ENCODE results near the gene HEATR5B. TPM values are rescaled to one million over a fixed set of nuclear protein-coding genes. Genes with fewer than 3 reads are reported as not detected.

The HEATR5B gene
- total RNA-seq (ENCODE audit: unreplicated experiment) = 26.3 TPM
- long read RNA-seq, partial matches to known transcripts = 0 of 2 reads
- long read RNA-seq, other reads (novel, unspliced or antisense) = 2 of 2 reads

DNA sequence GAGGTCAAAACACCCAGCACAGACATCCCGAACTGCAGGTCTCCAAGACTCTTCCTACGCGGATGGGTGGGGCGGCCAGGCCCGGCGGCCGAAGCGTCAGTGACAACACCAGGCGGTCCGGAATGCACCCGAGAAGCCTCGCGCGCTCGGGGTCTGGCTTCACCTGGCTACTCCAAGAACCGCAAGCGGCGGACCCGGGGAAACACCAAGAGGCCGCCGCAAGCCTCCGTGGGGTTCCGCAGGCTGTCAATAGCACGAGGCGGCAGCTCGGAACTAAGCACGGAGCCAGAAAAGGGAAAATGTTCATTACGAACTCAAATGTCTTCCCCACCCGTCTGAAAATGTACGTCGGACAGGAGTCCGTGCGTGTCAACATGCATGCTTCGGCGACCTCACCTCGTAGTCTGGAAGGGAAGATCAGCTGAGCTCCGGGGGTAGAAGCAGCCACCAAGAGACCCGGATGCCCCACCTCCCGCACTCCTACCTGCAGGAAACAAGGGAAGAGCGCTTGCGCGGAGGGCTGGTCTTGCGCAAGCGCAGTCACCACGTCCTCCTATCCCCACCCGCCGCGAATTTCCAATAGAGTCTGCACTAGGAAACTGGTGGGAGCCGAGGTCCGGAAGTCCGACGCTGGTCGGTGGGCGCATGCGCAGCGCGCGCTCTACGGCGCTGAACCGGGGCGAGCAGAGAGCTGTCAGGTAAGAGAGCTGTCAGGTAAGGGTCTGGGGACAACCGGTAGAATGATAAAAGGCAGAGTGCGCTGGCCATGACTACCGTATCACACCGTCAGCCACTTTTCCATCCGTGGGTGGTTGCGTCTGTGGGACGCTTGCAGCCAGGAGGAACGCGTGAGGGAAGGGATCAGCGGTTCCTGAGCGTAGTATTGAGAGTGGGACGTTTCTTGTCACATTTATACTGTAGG, at the start of gene HEATR5B, which contains the start of gene GPATCH11:
HEATR5B (minus strand) TSS at position 500 of the 922 bp plus-strand sequence. CDS start 958 bp downstream, outside the sequence.
GPATCH11 (plus strand) TSS at position 646 of the 922 bp plus-strand sequence. CDS start 3,864 bp downstream, outside the sequence.
- peak; percentile 93 for DNase-seq (ENCODE audit: low spot score)
- Mint-ChIP-seq H3K36me3 (ENCODE audit: low read depth, unreplicated experiment) (peaks cover 34% of the 10 kb centered on the region), H3K9me3 (ENCODE audit: unreplicated experiment) (no peaks in the 10 kb centered on the region), H3K27ac (ENCODE audit: unreplicated experiment) (no peak within 1 kb of the TSS), H3K4me1 (ENCODE audit: unreplicated experiment) (peaks cover 6% of the 10 kb centered on the region), H3K27me3 (ENCODE audit: unreplicated experiment) (peaks cover 5% of the 10 kb centered on the region), H3K4me3 (ENCODE audit: unreplicated experiment) (no peak within 1 kb of the TSS)
- TF ChIP-seq, protein P1, sequence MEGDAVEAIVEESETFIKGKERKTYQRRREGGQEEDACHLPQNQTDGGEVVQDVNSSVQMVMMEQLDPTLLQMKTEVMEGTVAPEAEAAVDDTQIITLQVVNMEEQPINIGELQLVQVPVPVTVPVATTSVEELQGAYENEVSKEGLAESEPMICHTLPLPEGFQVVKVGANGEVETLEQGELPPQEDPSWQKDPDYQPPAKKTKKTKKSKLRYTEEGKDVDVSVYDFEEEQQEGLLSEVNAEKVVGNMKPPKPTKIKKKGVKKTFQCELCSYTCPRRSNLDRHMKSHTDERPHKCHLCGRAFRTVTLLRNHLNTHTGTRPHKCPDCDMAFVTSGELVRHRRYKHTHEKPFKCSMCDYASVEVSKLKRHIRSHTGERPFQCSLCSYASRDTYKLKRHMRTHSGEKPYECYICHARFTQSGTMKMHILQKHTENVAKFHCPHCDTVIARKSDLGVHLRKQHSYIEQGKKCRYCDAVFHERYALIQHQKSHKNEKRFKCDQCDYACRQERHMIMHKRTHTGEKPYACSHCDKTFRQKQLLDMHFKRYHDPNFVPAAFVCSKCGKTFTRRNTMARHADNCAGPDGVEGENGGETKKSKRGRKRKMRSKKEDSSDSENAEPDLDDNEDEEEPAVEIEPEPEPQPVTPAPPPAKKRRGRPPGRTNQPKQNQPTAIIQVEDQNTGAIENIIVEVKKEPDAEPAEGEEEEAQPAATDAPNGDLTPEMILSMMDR (IDR thresholded peaks at IDR 0.05; ENCODE audit: unreplicated experiment) = no peak

DNA sequence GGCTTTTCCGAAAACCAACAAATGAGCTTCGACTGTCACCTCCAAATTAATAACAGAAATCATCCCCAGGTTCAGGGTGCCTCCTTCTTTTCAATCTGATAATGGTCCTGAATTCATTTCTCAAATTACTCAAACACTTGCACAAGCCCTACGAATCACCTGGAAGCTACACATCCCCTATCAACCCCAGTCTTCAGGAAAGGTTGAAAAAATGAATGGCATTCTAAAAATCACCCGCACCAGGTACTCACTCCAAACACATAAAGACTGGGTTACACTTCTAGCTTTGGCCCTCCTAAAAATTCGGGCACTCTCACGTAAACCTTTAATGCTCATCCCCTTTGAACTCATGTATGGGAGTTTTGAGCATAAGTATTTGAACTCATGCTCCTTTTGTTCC, 48.7 kb upstream of the HEATR5B start:
- H3K27ac Mint-ChIP-seq (ENCODE audit: unreplicated experiment) = no peak overlapping the region
- DNase-seq (ENCODE audit: low spot score) = no peak
- peaks cover 51% of the 10 kb centered on the region for H3K36me3 Mint-ChIP-seq (ENCODE audit: low read depth, unreplicated experiment)
- no peak overlapping the region for H3K4me3 Mint-ChIP-seq (ENCODE audit: unreplicated experiment)
- no peaks in the 10 kb centered on the region for H3K9me3 Mint-ChIP-seq (ENCODE audit: unreplicated experiment)
- H3K4me1 Mint-ChIP-seq (ENCODE audit: unreplicated experiment) = no peaks in the 10 kb centered on the region
- TF ChIP-seq, protein P1 (IDR thresholded peaks at IDR 0.05; ENCODE audit: unreplicated experiment) = no peak
- no peaks in the 10 kb centered on the region for H3K27me3 Mint-ChIP-seq (ENCODE audit: unreplicated experiment)

DNA sequence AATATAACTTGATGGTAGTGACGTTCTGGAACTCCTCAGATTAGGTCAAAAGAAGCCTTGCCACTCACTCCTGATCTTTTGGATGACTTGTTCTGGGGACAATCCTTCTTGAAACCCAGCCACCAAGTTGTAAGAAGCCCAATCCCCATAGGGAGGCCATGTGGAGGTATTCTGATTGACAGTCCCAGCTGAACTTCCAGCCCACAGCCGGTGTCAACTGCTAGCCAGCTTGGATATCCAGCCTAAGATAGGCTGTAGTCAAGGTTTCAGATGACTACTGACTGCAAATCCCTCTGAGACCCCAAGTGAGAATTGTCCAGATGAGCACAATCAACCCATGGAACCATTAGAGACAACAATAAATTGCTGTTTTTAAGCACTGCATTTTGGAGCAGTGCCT, 41.2 kb upstream of the HEATR5B start:
- no peaks in the 10 kb centered on the region for H3K9me3 Mint-ChIP-seq (ENCODE audit: unreplicated experiment)
- DNase-seq (ENCODE audit: low spot score) = no peak
- TF ChIP-seq, protein P1 (IDR thresholded peaks at IDR 0.05; ENCODE audit: unreplicated experiment) = no peak
- H3K36me3 Mint-ChIP-seq (ENCODE audit: low read depth, unreplicated experiment) = peaks cover 46% of the 10 kb centered on the region
- H3K27me3 Mint-ChIP-seq (ENCODE audit: unreplicated experiment) = peaks cover 3% of the 10 kb centered on the region
- no peak overlapping the region for H3K4me3 Mint-ChIP-seq (ENCODE audit: unreplicated experiment)
- H3K27ac Mint-ChIP-seq (ENCODE audit: unreplicated experiment) = no peak overlapping the region
- H3K4me1 Mint-ChIP-seq (ENCODE audit: unreplicated experiment) = peaks cover 2% of the 10 kb centered on the region

DNA sequence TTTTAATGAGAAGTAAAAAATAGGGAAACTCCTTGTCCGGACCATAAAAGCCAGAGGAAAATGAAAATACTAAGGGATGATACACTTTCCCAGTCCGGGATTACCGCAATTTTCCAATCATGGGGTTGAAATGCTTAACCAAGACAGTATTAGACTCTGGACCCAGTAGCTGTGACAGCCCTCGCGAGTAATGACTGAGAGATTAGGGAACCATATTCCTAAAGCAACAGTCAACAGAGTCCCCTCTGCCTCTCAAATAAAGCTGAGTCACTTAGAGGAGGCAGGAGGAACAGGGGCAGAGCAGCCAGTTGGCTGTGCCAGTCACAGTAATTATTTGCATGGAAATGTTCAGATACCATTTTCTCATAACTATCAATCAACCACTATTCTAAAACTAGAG, 35.0 kb upstream of the HEATR5B start:
- Mint-ChIP-seq H3K9me3 (ENCODE audit: unreplicated experiment) (no peaks in the 10 kb centered on the region), H3K36me3 (ENCODE audit: low read depth, unreplicated experiment) (peaks cover 19% of the 10 kb centered on the region), H3K4me3 (ENCODE audit: unreplicated experiment) (no peak overlapping the region), H3K27me3 (ENCODE audit: unreplicated experiment) (no peaks in the 10 kb centered on the region), H3K27ac (ENCODE audit: unreplicated experiment) (no peak overlapping the region), H3K4me1 (ENCODE audit: unreplicated experiment) (peaks cover 2% of the 10 kb centered on the region)
- DNase-seq (ENCODE audit: low spot score) = no peak
- TF ChIP-seq, protein P1 (IDR thresholded peaks at IDR 0.05; ENCODE audit: unreplicated experiment) = no peak

DNA sequence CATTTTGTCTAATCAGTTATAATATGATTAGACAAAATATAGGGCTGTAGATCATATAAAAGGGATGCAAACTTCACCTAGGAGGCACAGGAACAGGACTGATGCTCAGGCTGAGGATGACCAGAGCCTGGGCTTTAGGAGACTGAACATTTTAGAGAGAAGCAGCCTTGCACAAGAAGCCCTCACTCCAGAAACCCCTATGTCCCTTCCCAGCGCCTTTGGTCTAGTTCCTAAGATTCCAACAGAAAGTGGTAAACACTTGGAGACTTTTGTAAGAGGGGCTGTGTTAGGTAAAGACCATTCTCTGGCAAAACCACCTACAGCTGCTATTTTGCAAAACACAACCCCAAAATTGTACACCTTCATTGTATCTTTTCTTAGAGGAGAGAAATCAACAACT, 33.4 kb upstream of the HEATR5B start:
- TF ChIP-seq, protein P1 (IDR thresholded peaks at IDR 0.05; ENCODE audit: unreplicated experiment) = no peak
- H3K4me3 Mint-ChIP-seq (ENCODE audit: unreplicated experiment) = no peak overlapping the region
- no peak overlapping the region for H3K27ac Mint-ChIP-seq (ENCODE audit: unreplicated experiment)
- H3K27me3 Mint-ChIP-seq (ENCODE audit: unreplicated experiment) = no peaks in the 10 kb centered on the region
- H3K36me3 Mint-ChIP-seq (ENCODE audit: low read depth, unreplicated experiment) = peaks cover 18% of the 10 kb centered on the region
- H3K4me1 Mint-ChIP-seq (ENCODE audit: unreplicated experiment) = peaks cover 1% of the 10 kb centered on the region
- DNase-seq (ENCODE audit: low spot score) = no peak
- no peaks in the 10 kb centered on the region for H3K9me3 Mint-ChIP-seq (ENCODE audit: unreplicated experiment)
